Measurements from ENCODE around the gene FOXN1. TPM values are rescaled to one million over a fixed set of nuclear protein-coding genes. Genes with fewer than 3 reads are reported as not detected.

Gene FOXN1
- total RNA-seq, 1 experiment from 2014 or later, result 0.48 TPM

- Histone ChIP-seq H3K27me3 (replicated peaks; ENCODE audit: control insufficient read depth, insufficient read depth, low read length) (no peaks in the 10 kb centered on the region), H3K4me3 (ENCODE audit: low read depth, low read length) (no peak overlapping the region), H3K9me3 (no peaks in the 10 kb centered on the region), H3K4me1 (peaks cover 69% of the 10 kb centered on the region), H3K36me3 (ENCODE audit: control insufficient read depth, insufficient read depth, low read length) (no peaks in the 10 kb centered on the region)
- intact Hi-C loops (cut with micrococcal nuclease; ENCODE audit: unreplicated experiment), result no loop called here
- TF ChIP-seq CTCF (IDR thresholded peaks at IDR 0.05; ENCODE audit: insufficient read depth in 1 of 2, low read depth in 1 of 2, low read length in 1 of 2, severe bottlenecking in 1 of 2, unreplicated experiment in 1 of 2), result no peak
- CTCF ChIA-PET, result interaction anchor here (0.6 kb wide), 1 partner anchor 25 kb away, joined by 5 read pairs; no protein-coding TSS in a partner anchor
- Mint-ChIP-seq H3K36me3 (ENCODE audit: insufficient read depth, unreplicated experiment) (no peaks in the 10 kb centered on the region), H3K4me3 (ENCODE audit: unreplicated experiment) (no peak overlapping the region), H3K4me1 (ENCODE audit: low read depth, unreplicated experiment) (peaks cover 61% of the 10 kb centered on the region), H3K9me3 (ENCODE audit: unreplicated experiment) (no peaks in the 10 kb centered on the region), H3K27ac (ENCODE audit: unreplicated experiment) (peak overlapping the region; percentile 10), H3K27me3 (ENCODE audit: insufficient read depth, unreplicated experiment) (no peaks in the 10 kb centered on the region)
- BruUV-seq (replicated peaks), result no TSS peak
- DNase-seq, result peak in 1 of 2 experiments; percentile 27
- POLR2A ChIA-PET, result no interaction called here
Observed at GRCh38 chr17:28469376-28469775, 36.8 kb upstream of the FOXN1 start.

GRCh38 chr17:28470266-28470913 lies 35.8 kb upstream of the FOXN1 start:
- H3K36me3 Mint-ChIP-seq (ENCODE audit: insufficient read depth, unreplicated experiment), result no peaks in the 10 kb centered on the region
- Histone ChIP-seq H3K4me3 (ENCODE audit: low read depth, low read length) (no peak overlapping the region), H3K4me1 (peaks cover 78% of the 10 kb centered on the region), H3K9me3 (no peaks in the 10 kb centered on the region), H3K27me3 (replicated peaks; ENCODE audit: control insufficient read depth, insufficient read depth, low read length) (no peaks in the 10 kb centered on the region), H3K36me3 (ENCODE audit: control insufficient read depth, insufficient read depth, low read length) (no peaks in the 10 kb centered on the region)
- H3K27me3 Mint-ChIP-seq (ENCODE audit: insufficient read depth, unreplicated experiment), result no peaks in the 10 kb centered on the region
- no peak overlapping the region for H3K4me3 Mint-ChIP-seq (ENCODE audit: unreplicated experiment)
- peak in 1 of 2 experiments; percentile 60 for DNase-seq
- TF ChIP-seq CTCF (IDR thresholded peaks at IDR 0.05; ENCODE audit: insufficient read depth in 1 of 2, low read depth in 1 of 2, low read length in 1 of 2, severe bottlenecking in 1 of 2, unreplicated experiment in 1 of 2), result no peak
- POLR2A ChIA-PET, result no interaction called here
- no TSS peak for BruUV-seq (replicated peaks)
- no peaks in the 10 kb centered on the region for H3K9me3 Mint-ChIP-seq (ENCODE audit: unreplicated experiment)
- intact Hi-C loops (cut with micrococcal nuclease; ENCODE audit: unreplicated experiment), result no loop called here
- H3K27ac Mint-ChIP-seq (ENCODE audit: unreplicated experiment), result peak overlapping the region; percentile 49
- H3K4me1 Mint-ChIP-seq (ENCODE audit: low read depth, unreplicated experiment), result peaks cover 66% of the 10 kb centered on the region
- CTCF ChIA-PET, result interaction anchor here (1.1 kb wide), 1 partner anchor 100 kb away, joined by 7 read pairs; the partner anchor contains the start of gene VTN

DNA sequence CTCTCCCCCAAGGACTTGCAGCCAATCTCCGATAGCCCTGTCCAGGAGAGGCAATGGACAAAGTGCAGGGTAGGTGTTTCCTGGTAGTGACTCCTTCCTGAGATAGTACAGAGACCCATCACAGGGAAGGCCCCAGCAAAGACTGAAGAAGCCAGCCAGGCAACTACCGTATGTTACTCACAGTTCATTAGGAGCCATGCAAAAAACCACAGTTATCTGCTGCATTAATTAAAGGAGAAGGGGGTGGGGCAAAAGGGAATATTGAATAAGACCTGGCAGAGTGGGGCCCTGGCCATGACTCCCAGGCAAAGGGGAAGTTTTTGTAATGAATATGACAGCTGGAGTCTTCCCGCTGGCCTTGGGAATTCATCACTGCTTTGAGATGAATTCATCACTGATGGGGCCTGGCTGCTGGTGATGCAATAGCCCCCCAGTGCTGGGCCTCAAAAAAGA lies 35.2 kb upstream of the FOXN1 start:
- Mint-ChIP-seq H3K27ac (ENCODE audit: unreplicated experiment) (peak overlapping the region; percentile 49), H3K27me3 (ENCODE audit: insufficient read depth, unreplicated experiment) (no peaks in the 10 kb centered on the region), H3K9me3 (ENCODE audit: unreplicated experiment) (no peaks in the 10 kb centered on the region), H3K4me3 (ENCODE audit: unreplicated experiment) (no peak overlapping the region), H3K36me3 (ENCODE audit: insufficient read depth, unreplicated experiment) (no peaks in the 10 kb centered on the region), H3K4me1 (ENCODE audit: low read depth, unreplicated experiment) (peaks cover 66% of the 10 kb centered on the region)
- Histone ChIP-seq H3K4me3 (ENCODE audit: low read depth, low read length) (no peak overlapping the region), H3K4me1 (peaks cover 78% of the 10 kb centered on the region), H3K9me3 (no peaks in the 10 kb centered on the region), H3K27me3 (replicated peaks; ENCODE audit: control insufficient read depth, insufficient read depth, low read length) (no peaks in the 10 kb centered on the region), H3K36me3 (ENCODE audit: control insufficient read depth, insufficient read depth, low read length) (no peaks in the 10 kb centered on the region)
- POLR2A ChIA-PET, result interaction anchor here (0.6 kb wide), 1 partner anchor 11 kb away, joined by 3 read pairs; no protein-coding TSS in a partner anchor
- BruUV-seq (replicated peaks), result no TSS peak
- intact Hi-C loops (cut with micrococcal nuclease; ENCODE audit: unreplicated experiment), result no loop called here
- peak in 1 of 2 experiments; percentile 92 for DNase-seq
- TF ChIP-seq CTCF (IDR thresholded peaks at IDR 0.05; ENCODE audit: insufficient read depth in 1 of 2, low read depth in 1 of 2, low read length in 1 of 2, severe bottlenecking in 1 of 2, unreplicated experiment in 1 of 2), result no peak
- CTCF ChIA-PET, result interaction anchor here (1.1 kb wide), 1 partner anchor 101 kb away, joined by 7 read pairs; the partner anchor contains the start of gene VTN
